G401 (cell line): ENCODE results near the gene THADA. TPM values are rescaled to one million over a fixed set of nuclear protein-coding genes. Genes with fewer than 3 reads are reported as not detected.
A peak's percentile ranks its signal among the peaks of the same experiment; 100 is the strongest.
"Not testable (repeated sequence)": the region's sequence is repeated elsewhere in the genome, so short reads cannot be mapped to it uniquely, and the experiment has no call there.

ENCODE experiments used
- DNase-seq: peaks from one replicate; pipeline ENCODE4 v3.0.0-alpha.2; 2015; ENCODE audit warnings: low spot score
- in situ Hi-C: cut with HindIII; loops from 2 replicates; pipeline ENCODE4 v1.10.0; 2016; ENCODE audit warnings: low sequenced_read_pairs, mixed read lengths
- total RNA-seq: library from RNA; depleted of rRNA; stranded (reverse); fragments of >200 nt; shearing (Covaris generic); gene quantifications from 2 replicates; pipeline ENCODE4 v1.2.3, GENCODE V29; 2014

THADA gene
- total RNA-seq, 1 experiment from 2014 or later = 35.9 TPM

DNA sequence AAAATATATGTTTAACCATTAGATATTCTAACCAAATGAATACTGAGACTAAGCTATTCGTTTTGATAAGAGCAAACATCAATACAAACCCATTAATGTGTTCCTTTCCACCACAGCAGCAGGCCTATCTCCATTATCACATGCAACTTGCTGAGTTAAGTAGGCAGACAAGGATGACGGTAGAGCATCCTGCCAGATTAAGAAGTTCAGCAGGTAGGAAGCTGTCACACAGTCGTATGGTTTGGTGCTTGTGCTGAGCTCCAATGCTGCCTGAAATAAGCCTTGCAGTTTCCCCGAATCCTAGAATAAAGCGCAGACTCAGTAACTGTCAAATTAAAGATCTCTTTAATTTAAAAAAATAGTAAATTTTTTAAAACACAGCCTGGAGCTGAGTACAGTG, 39.6 kb downstream of the THADA start:
- no peak for DNase-seq
- in situ Hi-C loops = no loop called here

- DNase-seq = no peak
- in situ Hi-C loops = no loop called here
Observed at GRCh38 chr2:43553341-43553855, 42.4 kb downstream of the THADA start.

DNA sequence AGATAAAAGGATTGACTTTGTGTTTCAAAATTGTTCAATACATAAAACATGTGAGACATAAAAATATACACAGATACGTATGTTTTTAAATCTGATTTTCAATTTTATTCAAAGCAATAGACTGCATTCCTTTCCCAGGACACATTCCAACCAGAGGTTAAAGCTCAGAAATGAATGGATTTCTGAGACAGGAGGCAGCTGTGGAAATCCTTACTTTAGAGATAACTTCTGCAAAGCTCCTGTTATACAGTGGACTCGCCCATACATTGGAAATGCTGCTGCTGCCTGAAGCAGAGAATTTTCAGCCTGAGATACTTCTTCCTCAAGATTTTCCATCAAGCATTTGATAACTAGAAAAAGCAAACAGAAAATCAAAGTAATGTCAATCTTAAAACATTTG, 43.8 kb downstream of the THADA start:
- DNase-seq = no peak
- in situ Hi-C loops = no loop called here

- DNase-seq, in situ Hi-C loops: not testable (repeated sequence)
Observed at GRCh38 chr2:43548381-43548780, 47.5 kb downstream of the THADA start.

DNA sequence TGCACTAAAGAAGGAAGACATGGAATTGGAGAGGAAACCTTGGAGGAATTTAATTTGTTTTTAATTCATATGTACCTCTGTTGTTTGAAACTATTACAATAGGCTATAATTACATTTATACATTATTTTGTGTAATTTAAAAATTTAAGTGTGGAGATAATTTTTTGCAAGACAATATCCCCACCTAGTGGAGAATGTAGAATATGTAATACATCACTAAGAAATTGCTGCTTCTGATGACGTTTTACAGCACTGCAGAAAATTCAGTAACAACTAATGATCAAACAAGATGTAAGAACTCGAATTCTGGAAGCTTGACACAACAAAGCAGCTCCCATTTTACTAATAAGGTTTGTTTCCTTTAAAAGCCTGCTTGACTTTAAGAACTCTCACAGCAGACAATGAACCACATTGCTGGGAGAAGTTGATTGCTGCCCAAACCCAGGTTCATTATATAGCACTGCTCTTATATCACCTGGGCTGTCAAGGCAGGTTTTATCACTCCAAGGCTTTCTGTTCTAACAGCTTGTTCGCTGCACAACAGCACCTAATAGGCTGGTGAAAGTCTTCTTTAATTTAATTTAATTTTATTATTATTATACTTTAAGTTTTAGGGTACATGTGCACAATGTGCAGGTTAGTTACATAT, 53.4 kb downstream of the THADA start:
- peak; percentile 46 for DNase-seq
- in situ Hi-C loops = no loop called here

DNA sequence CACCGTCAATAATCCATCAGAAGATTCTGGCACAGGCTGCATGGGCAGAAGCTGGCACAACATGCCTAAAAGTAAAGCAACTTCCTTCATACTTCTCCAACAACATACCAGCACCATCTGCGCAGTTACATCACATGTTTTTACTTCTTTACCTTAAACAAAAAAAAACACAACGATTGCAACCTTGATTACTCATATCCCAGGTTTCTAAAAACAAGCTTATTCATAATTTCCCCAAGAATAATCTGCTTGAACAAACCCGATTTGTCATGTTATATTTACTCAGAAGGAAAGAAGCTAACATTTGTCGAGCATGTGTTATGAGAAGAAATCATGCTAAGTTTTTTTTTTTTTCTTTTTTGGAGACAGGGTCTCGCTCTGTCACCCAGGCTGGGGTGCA, 54.7 kb downstream of the THADA start:
- no peak for DNase-seq
- in situ Hi-C loops = no loop called here

DNA sequence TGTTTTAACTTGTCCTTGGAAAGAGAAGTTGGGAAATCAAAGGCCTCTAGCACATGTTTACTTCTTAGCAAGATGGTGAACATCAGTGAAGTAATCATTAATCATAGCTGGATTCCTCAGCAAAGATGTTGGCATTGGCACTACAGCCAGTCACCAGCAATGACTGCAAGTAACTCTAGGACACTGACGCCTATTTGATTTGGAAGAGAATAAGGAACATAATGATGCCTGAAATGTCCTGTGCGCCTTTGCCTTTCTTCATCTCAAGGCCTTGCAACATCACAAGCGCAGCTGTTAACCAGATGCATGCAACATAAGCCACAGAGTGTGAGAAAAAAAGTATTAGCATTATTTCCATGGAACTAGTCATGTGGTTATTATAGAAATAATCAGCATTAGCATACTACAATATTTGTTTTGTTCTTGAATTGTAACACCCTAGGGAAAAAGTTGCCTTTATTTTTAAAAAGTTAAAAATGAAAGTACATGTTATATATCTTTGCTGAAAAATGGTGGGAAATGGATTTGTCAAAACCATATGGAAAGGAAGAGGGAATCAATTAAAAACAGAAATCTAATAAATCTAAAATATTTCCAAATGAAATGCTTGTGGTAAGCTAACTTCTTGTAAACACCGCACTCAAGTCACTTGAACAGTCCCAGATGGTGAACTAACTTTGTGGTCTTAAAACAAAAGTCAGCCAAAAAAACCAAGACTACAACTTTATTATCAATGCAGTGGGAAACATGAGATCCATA, 55.6 kb downstream of the THADA start:
- DNase-seq = no peak
- in situ Hi-C loops = no loop called here

DNA sequence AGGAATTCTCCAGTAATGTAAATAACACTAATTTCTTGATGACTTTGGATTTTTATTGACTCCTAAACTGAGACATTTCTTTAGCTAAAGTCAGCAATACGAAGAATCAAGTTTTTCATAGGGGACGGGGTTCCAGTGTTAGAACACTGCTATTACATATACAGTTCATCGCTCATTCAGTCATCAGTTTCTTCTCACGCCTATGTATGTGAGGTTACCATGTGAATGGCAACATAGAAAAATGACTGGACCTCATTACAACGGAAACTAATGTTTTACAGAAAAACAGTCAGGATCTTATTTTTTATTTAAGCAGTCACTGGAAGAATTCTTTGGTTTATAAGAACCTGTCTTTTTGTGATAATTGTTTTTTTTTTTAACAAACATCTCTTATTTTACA, 56.4 kb downstream of the THADA start:
- DNase-seq = no peak
- in situ Hi-C loops = no loop called here

DNA sequence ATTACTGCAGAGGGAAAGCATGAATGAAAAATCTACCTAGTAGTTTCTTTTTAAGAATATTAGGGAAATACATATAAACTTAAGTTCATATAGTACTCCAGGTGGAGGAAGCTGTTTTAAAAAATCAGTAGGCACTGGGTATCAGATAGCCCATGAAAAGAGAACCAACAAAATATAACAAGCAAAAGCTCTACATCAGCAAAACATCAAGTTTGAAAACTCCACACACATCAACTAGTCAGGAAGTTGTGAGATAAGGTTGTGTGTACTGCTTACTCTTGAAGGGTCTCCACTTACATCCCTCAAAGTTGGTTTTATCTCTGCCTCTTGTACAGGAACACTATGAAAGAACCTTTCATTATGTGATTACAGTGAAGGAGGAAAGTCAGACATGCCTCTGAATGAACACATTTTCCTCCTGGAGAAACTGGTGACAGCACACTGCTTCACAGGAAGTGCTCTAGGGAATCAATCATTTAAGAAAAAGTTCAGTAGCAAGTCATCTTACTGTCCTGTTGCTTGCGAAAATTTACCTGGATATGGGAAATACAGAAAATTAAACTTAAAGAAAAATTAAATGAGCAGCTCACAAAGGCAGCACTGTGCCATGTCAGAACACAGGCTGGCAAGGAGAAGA, 57.7 kb downstream of the THADA start:
- in situ Hi-C loops = no loop called here
- DNase-seq = no peak

DNA sequence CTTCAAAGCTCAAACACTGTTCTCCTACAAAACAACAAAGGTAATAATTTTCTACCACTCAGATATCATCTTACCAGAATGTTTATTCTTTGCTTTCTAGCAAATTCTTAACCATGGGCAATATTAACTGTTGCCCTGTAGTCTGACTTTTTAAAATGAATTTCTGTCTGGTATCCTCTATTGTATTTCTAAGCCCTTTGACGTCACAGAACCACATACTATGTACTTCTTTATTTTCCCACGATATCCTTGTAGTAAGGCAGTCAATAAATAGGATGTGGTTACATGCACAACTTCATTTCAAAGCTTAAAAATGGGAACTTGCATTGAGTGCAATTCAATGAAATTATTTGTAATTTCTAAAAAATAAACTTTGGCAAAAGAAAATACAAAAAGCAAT, 58.7 kb downstream of the THADA start:
- in situ Hi-C loops = no loop called here
- no peak for DNase-seq

- in situ Hi-C loops = no loop called here
- DNase-seq = no peak
Observed at GRCh38 chr2:43534569-43534968, 61.3 kb downstream of the THADA start.

- DNase-seq, in situ Hi-C loops: not testable (repeated sequence)
Observed at GRCh38 chr2:43532572-43532971, 63.3 kb downstream of the THADA start.

DNA sequence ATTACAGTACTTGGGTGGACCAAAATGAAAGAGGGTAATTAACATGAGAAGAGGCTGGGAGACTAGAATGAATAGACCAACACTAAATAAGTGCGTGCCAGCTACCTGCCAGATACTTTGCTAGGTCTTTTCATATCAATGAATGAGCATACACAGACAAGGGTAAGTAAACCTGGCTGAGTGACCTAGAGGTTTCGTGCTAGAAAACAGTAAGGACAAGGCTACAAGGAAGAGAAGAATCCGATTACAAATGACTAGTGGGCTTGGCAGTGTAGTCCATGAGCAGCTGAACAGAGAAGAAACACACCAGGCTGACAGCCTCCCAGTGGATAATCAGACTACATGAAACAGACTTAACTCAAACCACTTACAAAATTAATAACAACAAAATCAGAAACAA, 64.6 kb downstream of the THADA start:
- DNase-seq = no peak
- in situ Hi-C loops = no loop called here

GRCh38 chr2:43526994-43527393, 68.8 kb downstream of the THADA start:
- in situ Hi-C loops = no loop called here

GRCh38 chr2:43525506-43525905, 70.3 kb downstream of the THADA start:
- in situ Hi-C loops = no loop called here
- DNase-seq = no peak

More at GRCh38 chr2:43526994-43527393, 68.8 kb downstream of the THADA start:
- no peak for DNase-seq

DNA sequence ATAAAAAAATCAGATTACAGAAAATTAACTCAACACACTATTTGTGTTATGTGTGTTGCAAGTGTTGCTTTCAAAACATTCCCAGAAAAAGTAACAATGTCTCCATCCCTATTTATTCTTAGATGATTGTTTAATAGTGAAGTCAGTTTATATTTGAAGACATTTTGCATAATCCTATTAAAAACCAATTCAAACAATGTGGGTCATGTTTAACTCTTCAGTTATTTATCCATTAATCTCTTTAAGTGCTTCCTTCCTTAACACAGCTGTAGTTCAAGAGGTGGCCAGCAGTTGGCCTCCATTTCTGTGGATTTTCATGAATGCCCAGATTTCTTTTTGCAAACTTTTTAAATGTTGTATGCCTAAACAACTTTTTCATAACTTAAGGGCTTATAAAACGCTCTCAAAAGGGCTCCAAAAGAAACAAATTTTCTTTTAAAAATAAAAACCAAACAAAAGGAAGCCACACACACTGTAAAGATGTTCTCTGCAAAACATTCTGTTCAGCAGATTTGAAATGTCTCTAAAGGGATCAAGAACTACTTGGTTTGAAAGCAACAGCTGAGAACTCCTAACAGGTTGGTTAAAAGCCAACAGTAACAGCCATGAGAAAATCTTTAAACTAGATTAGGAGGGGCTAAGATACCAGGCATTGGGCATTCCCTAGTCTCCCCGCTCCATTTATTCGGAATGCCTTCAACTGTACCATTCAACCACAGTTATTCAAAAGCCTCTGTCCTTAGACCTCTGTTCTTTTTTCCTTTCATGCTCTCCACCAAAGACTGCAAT, 71.5 kb downstream of the THADA start:
- DNase-seq = no peak

DNA sequence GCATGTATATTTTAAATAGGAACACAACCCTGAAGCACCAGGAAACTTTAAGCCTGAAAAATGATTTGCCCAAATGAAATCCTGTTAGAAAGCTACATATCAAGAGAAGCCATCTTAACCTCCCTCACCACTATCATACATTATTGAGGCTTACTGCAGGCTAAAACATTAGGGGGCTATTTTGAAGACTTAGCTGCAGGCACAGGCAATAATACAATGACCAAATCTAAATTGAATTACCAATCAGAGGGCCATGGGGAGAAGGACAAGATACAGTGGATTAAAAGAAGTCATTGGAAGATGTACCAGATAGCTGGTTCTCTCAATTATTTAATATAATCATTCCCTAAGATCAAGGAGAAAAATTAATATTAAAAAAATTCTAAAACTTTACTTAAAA, 73.7 kb downstream of the THADA start:
- in situ Hi-C loops = no loop called here
- no peak for DNase-seq

More for the DNA sequence above, 71.5 kb downstream of the THADA start:
- in situ Hi-C loops = no loop called here

DNA sequence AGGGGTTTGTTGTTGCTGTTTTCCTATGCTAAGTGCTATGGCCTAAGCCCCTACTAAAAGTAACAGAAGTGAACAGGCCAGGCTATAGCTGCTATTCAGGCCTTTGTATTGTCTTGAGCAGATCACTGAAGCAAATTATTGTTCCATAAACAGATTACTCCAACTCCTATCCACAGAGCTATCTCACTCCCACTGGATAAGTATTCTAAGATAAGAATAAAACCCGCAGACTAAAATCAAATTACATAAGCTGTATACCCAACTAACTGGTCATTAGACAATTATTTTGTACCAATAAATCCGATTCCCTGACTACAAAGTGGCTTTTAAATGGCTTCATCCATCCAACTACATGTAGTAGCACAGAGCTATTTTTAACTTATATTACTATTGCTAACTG, 74.3 kb downstream of the THADA start:
- no peak for DNase-seq

GRCh38 chr2:43520919-43521318, 74.9 kb downstream of the THADA start:
- in situ Hi-C loops = no loop called here
- no peak for DNase-seq

More for the DNA sequence above, 74.3 kb downstream of the THADA start:
- in situ Hi-C loops = no loop called here
